Activated CD8-positive, alpha-beta memory T cell treated with anti-CD3 and anti-CD28 coated beads, Interleukin-2, amount 50 U/mL, for 1 hour (primary cell): ENCODE data around the gene SLC1A4.
"Not testable (repeated sequence)": the region's sequence is repeated elsewhere in the genome, so short reads cannot be mapped to it uniquely, and the experiment has no call there.

ENCODE experiments used
- DNase-seq: peaks from one replicate; pipeline ENCODE4 v3.0.0-alpha.2; 2020; ENCODE audit errors: extremely low read depth

The SLC1A4 gene

DNA sequence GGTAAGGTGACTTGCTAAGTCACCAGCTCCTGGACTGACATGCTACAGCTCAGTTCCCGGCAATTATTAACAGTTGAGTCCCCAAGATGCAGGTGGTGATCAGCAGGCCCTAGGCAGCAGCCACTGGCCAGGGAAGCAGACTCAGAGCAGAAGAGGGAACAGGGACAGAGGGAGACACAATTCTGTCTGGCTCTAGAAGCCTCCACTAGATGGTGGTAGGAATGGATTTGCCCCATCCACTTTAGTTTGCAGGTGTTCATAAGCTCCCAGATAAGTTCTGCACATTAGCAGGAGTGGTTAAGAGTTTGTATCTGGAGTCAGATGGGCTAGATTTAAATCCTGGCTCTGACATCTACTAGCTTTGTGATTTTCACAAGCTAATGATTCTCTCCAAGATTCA is 25.5 kb upstream of the SLC1A4 start:
- no peak for DNase-seq

DNA sequence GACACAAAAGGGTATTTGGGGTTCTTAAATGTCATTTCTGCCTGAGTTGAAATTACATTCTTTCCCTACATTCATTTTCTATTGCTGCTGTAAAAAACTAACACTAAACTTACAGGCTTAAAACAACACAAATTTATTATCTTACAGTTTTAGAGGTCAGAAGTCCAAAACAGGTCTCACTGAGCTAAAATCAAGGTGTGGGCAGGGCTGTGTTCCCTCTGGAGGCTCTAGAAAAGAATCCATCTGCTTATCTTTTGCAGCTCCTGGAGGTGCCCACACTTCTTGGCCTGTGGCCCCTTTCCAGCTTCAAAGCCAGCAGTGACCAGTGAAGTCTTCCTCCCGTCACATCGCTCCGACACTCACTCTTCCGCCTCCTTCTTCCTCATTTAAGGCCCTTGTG is 23.2 kb upstream of the SLC1A4 start:
- no peak for DNase-seq

DNA sequence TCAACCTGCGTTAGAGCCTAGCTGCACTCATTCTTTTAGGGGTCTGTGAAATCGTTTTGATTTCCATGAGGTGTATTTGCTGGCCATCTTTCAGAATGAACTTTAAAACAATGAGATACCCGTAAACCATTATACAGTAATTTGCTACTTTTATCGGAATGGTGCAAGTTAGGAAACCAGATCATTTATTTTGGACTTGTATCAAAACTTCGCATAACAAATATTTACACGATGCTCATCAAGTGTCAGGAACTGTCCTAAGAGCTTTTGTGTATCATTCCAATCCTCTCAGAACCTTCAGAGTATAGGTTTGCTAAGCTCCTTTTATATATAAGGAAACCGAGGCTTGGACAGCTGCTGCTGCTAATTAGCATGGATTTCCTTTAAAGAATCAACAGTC is 22.4 kb upstream of the SLC1A4 start:
- no peak for DNase-seq

DNA sequence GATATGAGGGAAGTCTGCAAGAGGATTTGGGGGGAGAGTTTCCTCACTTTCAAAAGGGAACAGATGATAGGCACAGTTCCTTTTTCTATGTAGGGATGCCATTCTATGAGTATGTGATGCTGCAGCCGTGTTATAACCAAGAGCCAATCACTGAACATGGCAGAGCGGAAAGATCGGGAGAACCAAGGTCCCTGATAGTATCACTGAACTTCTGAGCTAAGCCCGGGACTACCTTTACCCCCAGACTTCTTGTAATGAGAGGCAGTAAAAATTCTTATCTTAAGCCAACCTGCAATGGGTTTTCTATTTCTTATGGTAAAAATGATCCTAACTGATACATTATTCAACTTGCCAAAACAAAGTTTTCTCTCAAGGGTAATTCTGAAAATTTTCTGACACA is 21.6 kb upstream of the SLC1A4 start:
- no peak for DNase-seq

DNA sequence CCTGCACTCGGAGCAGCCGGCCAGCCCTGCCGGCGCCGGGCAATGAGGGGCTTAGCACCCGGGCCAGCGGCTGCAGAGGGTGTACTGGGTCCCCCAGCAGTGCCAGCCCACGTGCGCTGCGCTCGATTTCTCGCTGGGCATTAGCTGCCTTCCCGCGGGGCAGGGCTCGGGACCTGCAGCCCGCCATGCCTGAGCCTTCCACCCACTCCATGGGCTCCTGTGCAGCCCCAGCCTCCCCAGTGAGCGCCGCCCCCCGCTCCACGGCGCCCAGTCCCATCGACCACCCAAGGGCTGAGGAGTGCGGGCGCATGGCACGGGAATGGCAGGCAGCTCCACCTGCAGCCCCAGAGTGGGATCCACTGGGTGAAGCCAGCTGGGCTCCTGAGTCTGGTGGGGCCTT is 20.1 kb upstream of the SLC1A4 start:
- DNase-seq: not testable (repeated sequence)

DNA sequence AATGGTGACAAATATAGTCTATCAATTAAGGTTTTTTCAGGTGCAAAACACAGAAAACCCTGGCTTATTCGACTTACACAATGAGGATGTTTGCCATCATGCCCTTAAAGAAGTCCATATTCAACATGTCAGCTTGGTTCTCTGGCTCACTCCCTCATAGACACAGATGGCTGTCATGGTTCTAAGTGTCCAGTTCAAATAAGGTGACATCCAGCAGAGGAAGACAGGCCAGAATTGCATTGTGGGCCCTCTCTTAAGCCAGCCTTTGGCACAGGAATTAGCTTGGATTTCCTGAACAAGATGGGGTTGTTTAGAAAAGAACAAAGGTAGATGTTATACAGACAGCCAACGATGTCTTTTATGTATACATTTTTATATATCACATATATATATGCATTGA is 18.7 kb upstream of the SLC1A4 start:
- no peak for DNase-seq

DNA sequence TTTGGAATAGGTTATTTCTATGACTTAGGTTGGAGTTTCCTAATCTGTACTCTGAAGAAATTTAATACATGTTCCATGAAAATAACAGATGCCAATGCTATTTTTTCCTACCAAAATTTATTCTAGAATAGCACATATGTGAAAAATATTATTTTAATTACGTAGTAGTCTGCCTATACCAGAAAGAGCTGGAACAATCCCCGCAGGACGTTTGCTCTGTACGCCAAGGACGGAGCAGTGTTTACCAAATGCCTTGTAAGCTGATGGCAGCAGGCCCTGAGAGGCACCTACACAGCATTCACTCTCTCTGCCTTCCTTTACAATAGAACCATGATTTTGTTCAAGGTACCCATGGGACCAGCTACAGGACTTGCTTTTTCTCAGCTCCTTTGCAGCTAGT is 16.8 kb upstream of the SLC1A4 start:
- no peak for DNase-seq

DNA sequence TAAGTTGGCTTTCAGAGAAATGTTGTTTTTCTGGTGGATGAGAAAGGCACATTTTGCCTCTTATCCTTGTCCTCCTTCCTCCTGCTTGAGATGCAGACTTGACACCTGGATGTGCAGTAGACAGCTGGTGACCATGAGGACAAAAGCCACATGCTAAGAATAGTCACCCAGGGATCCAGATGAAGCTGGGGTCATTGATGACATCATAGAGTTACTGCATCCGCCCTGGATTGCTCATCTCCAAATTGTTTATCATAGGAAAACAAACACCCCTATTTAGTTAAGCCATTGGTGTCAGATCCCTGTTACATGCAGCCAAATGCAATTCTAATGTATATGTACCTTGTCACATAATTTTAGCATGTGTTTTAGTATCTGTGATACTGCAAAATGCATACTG is 16.3 kb upstream of the SLC1A4 start:
- DNase-seq: no peak

DNA sequence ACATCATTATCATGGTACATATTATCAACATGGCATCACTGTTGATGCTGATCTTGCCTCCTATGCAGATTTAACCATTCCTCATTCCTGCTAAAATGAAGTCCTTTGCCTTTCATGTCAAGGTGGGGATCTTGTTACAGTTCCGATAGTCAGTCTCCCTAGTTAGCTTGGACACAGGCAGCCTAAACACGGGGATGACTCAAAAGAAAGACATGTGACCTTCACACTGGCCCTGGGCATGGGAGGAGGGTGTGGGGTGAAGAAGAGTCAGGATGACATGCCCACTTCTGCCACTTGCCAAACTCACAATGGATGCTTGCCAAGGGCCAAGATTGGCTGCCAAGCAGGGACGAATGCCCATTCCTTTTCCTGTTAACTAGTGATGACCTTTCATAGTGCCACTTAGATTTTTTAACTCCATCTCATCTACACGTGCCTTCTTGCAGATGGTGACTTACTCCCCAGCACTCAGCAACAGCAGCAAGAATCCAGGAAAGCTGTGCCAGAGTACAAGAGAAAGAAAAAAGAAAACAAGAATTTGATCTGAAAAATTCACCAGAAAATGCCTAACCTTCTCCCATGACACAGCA is 13.9 kb upstream of the SLC1A4 start:
- DNase-seq: no peak

DNA sequence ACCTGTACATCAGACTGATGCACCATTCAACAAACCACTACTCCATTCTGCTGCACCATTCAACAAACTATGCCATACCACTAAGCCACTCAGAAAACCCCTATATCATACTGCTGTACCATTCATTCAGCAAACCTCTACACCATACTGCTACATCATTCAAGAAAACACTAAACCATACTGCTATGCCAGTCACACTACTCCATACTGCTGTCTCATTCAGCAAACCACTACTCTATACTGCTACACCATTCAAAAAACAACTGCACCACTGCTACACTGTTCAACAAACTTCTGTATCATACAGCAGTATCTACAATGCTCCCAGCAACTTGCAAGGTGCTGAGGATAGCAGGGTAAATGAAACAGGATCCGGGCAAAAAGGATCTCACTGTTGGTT is 12.9 kb upstream of the SLC1A4 start:
- no peak for DNase-seq

DNA sequence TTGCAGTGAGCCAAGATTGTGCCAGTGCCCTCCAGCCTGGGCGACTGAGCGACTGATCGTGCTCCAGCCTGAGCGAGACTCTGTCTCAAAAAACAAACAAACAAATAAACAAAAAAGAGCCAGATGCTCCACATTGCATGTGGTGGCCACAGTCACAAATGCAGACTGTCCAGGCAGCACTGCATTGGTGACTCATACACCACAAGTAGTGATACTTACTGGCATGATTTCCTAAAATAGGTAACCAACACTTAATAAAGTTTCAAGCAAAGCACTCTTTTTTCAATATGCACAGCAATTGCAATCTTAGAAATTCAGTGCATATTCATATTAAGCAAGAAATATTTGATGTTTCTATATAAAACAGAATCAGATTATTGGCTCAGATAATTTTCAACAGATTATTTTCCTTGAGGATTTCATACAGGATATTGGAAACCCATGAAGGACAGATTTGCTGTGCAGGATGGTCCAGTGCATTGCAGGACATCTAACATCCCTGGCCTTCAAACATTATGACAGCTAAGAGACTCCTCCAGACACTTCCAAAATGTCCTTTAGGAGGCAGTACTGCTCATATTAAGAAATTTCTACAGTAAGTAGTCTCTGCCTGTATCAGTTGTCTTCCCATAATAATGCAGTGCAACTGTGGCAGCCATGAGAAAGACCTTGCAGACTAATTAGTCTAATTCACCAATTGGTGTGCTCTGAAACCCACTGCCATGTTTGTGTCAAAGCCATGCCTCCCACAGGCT is 10.5 kb upstream of the SLC1A4 start:
- DNase-seq: no peak

DNA sequence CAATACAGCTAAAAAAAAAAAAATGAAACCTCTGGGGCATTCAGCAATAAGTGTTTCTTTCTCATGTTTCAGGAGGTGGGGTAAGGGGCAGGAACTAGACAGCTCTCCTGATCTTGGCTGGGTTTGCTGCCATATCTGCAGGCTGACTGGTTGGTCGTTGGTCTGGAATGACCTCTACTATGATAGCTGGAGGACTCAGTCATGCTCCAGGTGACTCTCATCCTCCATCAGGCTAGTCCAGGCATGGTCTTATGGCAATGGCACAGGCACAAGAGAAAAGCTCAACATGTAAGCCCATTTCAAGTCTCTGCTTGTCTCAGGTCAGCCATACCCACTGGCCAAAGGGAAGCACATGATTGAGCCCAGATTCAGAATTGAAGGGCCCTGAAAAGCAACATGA is 9.5 kb upstream of the SLC1A4 start:
- DNase-seq: no peak

DNA sequence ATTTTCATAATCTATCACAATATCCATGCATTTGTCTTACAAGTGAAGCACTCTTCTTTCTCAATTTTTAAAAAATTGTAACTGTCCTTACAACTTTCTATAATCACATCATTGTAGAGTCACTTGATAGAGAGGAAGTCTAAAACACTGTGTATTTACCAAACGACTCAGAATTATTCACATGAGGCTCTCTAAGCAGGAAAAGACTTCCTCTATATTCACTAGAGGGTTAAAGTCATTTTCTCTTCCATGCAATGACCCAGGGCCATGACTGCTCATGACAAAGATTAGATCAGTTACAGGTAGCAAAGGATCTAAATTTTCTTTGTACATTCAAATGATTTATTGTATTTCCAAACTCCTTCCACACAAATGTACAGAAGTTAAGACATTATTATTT is 9.0 kb upstream of the SLC1A4 start:
- DNase-seq: no peak

DNA sequence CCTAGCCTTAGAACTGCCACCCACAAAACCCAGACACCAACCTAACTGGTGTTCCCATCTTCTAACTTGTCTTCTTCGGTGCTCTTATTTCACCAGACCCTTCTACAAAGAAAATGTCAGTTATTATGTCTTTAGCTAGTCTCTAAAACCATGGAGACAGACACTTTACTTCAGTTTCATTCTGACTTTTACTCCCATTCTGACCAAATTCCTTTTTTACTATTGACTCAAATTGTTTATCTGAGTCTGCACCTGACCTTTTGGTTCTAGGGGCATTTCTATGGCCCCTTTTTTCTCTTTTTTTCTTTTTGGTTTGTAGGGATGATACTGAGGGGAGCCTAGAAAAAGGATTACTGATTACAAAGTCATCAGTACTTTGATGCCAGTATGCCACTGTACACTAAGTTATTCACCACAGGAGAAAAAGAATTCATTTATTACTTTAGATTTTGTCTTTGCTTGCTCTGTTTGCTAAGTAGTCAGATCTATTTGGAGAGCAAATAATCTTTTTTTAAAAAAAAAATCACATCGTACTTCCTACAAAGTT is 6.8 kb upstream of the SLC1A4 start:
- DNase-seq: no peak

DNA sequence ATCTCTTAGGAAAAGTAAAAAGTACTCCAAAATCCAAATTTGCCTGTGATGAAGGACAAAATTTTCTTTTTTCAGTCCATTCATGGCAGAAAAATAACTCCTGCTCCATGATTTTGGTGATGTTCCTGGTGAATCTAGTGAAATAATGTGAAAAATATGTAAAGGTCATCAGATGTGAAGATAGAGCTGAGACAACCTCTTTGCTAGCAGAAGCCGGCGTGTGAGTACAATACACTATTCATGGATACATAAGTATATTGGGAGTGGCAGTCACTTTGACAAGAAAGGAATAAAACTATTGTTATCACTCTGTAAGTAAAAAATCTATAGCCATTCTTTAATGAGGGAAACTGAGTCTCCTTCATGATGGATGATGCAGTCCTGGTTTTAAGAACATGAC is 6.3 kb upstream of the SLC1A4 start:
- DNase-seq: no peak

DNA sequence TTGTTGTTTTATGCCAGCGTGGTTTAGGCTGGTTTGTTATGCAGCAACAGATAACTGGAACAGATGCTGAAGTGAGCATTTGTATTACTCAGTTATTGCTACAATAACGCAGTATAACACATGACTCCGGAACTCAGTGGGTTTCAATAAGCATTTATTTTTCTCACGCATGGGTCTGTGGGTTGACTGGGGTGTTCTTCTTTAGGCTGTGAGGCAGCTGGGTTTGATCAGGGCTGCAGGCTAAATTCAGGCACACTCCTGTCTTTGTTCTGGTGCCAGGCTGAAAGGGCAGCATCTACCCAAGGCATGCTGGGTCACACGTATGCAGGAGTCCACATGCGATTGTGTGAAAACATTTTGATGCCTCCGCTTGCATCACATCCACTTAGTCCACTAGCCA is 3.8 kb upstream of the SLC1A4 start:
- DNase-seq: no peak

DNA sequence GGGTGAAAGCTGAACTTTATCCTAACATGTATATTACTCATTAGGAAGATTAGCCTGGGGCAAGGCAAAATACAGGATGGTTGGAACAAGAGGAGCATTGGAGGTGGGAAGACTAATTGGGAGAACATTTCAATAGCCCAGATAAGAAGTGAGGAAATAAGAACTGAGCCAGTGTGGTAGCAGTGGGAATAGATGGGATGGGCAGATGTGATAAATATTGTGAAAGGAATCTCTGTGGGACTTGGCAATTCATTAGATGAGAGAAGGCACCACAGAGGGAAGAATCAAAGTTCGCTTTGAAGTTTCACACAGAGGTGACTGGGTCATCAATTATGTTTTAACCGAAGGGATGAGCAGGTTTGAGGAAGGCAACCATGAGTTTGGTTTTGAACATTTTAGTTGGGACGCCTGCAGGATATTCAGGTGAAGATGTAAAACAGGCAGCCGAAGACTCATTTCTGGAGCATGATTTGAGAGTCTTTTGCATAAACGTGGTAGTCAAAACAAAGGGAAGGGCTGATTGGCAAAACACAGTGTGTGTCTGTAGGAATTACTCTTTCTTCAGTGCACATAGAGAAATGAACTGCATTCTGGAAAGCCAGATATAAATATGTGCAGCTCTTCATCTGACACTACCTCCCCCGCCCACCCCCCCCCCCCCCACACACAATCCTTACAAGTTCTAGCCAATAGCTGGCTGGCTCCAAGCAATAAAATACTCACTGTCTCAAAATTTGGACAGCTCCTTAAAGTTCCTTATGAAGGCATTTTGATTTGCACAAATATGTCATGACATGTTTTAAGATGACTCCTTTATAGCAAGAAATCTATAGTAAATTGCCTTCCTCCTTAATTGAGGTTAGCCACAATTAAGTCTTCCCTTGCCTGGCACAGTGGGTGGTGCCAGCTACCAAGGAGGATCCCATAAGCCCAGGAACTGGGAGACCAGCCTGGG is 1.9 kb upstream of the SLC1A4 start:
- DNase-seq: no peak

DNA sequence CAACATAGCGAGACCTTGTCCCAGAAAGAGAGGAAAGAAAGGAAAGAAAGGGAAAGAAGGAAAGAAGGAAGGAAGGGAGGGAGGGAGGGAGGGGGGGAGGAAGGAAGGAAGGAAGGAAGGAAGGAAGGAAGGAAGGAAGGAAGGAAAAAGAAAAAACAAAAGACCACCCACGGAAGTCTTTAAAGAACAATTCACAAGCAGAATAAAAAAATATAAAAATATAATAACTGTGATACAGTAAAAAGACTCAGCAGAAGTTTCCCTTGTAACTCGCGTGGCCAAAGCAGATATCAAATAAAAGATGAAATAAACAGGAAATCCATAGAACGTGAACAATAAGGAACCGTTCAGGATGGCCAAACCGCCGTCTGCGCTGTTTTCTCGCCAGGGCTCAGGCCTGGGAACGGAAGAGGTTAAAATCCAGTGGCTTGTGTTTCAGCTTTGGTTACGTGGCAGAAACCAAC is 1.2 kb upstream of the SLC1A4 start:
- no peak for DNase-seq

DNA sequence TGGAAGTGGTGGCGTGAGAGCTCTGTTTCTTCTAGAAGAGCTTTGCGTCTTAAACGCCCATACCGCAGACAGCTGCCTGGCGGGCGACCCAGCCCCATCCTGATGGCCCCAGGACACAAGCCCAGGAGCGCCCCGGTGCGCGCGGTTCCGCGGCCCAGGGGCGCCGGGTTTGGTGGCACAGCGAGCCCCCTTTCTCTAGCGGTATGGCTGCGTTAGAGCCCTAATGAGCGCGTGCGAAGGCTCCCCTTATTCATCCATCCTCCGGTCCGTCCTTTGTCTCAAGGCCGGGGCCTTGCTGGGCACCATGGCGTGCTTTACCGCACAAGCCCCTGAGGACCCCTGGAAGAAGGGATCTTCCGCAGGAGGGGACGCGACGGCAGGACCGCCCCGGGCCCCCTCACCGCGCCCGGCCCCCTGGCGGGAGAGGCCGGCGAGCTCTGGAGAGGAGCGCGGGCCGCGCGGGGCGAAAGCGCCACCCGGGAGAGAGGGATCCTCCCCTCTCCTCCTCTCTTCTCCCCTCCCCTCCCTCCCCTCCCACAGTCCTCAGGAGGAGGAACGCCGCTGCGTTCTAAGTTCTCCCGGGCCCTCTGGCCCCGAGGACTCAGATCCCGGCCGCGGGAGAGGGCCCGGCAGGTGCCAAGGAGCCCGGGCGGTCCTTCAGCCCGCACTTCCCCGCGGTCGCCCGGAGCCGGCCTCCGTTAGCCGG is 626 bp upstream of the SLC1A4 start:
- peak; percentile 21 for DNase-seq

DNA sequence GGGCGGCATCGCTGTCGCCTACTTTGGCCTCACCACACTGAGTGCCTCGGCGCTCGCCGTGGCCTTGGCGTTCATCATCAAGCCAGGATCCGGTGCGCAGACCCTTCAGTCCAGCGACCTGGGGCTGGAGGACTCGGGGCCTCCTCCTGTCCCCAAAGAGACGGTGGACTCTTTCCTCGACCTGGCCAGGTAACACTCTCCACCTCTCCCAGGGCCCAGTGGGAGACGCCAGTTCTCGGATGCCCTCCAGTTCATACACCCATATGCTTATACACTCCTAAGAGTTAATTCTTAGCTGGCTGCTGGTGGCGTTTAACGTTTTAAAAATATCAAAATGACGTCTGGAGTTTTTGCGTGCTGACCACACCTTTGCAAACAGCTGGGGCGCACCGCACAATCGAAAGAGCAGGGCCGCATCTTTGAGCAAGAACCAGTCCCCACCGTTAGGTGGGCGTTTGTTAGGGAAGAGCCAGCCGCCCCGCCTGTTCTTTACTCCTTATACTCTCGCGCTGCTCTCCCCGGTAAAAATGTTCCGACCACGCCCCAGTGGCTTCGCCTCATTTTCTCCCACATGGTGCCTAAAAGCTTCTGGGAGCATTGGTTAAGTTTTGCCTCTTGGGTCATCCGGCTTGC is 899 bp downstream of the SLC1A4 start:
- DNase-seq: no peak

DNA sequence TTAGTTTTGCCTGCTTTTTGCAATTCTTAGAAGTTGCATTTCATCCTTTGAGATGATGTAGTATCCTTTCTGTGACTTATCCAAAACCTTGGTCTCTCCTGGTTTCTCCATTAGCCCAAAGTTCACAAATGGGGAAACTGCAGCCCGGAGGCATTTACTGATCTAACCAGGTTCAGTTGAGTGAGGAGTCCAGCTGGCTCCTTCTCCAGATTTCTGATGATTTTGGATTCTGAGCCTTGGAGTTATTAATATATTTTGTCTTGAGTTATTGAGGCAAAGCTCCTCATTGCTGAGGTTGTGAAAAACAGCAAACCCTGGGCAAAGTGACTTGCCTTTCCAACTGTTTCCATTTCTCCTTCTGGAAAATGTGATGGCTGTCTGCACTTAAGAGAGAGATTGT is 1.7 kb downstream of the SLC1A4 start:
- no peak for DNase-seq
